H7 (cell line): ENCODE data around the gene DEFB118. TPM values are rescaled to one million over a fixed set of nuclear protein-coding genes. Genes with fewer than 3 reads are reported as not detected.
"Not testable (repeated sequence)": the region's sequence is repeated elsewhere in the genome, so short reads cannot be mapped to it uniquely, and the experiment has no call there.

Source experiments
- DNase-seq: peaks from one replicate; pipeline ENCODE4 v3.0.0; 2012
- H3K27me3 ChIP-seq: 2 replicates; pipeline ENCODE4 v1.6.0; 2011; ENCODE audit warnings: mild to moderate bottlenecking, low read length; ENCODE audit not compliant: control insufficient read depth, insufficient read depth
- H3K36me3 ChIP-seq: replicated peaks from 2 replicates; pipeline ENCODE4 v1.5.1; 2011; ENCODE audit warnings: low read length; ENCODE audit not compliant: control insufficient read depth, insufficient read depth
- H3K4me3 ChIP-seq: 2 replicates; pipeline ENCODE4 v1.5.1; 2011; ENCODE audit warnings: low read depth, mild to moderate bottlenecking, control low read depth, low read length, moderate library complexity; ENCODE audit not compliant: insufficient read depth
- total RNA-seq: library from RNA; depleted of rRNA; stranded (reverse); fragments of >200 nt; shearing (Covaris generic); gene quantifications from 2 replicates; pipeline ENCODE4 v1.2.3, GENCODE V29; 2014; rRNA removed

The DEFB118 gene, protein sequence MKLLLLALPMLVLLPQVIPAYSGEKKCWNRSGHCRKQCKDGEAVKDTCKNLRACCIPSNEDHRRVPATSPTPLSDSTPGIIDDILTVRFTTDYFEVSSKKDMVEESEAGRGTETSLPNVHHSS
- not detected in 2 replicates for total RNA-seq

DNA sequence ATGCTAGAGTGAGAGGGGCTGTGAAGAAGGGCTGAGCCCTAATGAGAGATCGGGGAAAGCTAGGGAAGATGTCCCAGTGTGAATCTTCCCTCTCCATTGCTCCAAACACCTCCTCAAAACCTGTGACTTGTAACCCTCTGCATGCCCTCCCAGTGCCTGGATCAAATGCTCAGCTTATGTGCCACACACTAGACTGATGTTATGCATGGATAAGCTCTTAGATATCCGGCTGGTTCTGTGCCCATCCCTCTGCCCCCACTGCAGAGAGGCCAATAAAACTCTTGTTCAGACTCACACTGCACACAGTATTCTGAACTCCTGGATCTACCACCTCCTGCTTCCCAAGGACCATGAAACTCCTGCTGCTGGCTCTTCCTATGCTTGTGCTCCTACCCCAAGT, at the start of gene DEFB118:
TSS of gene DEFB118 (plus strand) at position 301 of the 400 bp plus-strand sequence. CDS start at position 351, 50 bp downstream.
- DNase-seq: no peak
- Histone ChIP-seq H3K27me3 (no peaks in the 10 kb centered on the region), H3K4me3 (no peak within 1 kb of the TSS), H3K36me3 (no peaks in the 10 kb centered on the region)

DNA sequence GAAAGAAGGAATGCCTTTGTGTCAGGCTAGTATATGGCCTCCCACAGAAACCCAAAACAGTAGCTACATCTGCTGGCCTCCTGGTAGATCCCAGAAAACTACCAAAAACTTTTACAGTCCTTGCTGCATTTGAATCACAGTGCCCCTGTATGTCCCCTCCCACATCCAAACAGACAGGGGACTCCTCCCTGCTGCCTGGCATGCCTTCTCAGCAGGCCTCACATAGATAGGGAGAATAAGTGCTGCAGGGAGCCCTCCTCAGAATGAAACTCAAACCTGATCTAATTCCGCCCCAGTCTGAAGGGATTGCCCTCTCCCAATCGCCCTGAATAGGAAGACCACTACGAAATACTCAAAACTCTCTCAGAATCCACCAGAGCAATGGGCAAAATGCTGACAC, 45.9 kb upstream of the DEFB118 start:
- DNase-seq: no peak

DNA sequence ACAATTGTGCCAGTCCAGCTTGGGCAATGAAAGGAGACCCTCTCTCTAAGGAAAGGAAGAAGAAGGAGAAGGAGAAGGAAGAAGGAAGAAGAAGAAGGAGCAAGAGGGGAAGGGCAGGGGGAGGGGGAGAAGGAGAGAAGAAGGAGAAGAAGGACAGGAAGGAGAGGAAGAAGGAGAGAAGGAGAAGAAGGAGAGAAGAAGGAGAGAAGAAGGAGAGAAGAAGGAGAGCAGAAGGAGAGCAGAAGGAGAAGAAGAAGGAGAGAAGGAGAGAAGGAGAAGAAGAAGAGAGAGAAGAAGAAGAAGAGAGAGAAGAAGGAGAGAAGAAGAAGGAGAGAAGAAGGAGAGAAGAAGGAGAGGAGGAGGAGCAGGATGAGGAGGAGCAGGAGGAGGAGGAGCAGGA, 37.5 kb upstream of the DEFB118 start:
- no peak for DNase-seq
- Histone ChIP-seq H3K4me3 (no peak overlapping the region), H3K27me3 (no peaks in the 10 kb centered on the region), H3K36me3 (no peaks in the 10 kb centered on the region)

More for the DNA sequence above, 45.9 kb upstream of the DEFB118 start:
- H3K27me3 ChIP-seq: no peaks in the 10 kb centered on the region
- H3K4me3 ChIP-seq: no peak overlapping the region
- no peaks in the 10 kb centered on the region for H3K36me3 ChIP-seq

DNA sequence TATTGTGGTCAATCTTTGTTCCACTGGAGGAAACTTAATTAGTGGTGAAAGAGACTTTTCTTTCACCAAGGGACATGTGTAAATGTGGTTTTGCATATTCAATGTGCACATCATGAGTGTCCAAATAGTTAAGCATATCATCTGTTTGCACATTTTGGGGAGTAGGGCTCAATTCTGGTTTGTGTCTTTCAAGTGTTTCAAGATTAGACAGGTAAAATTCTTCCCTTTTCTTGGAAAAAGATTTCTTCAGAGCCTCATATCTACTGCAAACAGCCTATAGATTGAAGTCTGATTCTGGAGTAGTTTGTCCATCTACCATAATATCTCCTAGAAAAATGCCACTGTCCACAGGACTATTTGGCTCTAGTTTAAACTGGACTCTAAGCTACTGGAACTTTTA, 26.9 kb upstream of the DEFB118 start:
- H3K4me3 ChIP-seq: no peak overlapping the region
- no peaks in the 10 kb centered on the region for H3K36me3 ChIP-seq
- no peaks in the 10 kb centered on the region for H3K27me3 ChIP-seq
- no peak for DNase-seq

DNA sequence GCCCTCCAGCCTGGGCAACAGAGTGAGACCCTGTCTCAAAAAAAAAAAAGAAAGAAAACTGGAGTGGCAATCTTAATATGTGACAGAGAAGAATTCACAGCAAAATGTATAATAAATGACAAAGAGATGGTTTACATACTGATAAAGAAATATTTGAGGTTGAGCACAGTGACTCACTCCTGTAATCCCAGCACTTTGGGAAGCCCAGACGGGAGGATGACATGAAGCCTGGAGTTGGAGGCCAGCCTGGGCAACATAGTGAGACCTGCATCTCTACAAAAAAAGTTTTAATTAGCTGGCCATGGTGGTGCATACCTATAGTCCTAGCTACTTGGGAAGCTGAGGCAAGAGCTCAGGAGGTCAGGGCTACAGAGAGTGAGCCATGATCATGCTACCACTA, 12.4 kb upstream of the DEFB118 start:
- Histone ChIP-seq H3K27me3 (no peaks in the 10 kb centered on the region), H3K36me3 (no peaks in the 10 kb centered on the region), H3K4me3 (no peak overlapping the region)
- DNase-seq: no peak

DNA sequence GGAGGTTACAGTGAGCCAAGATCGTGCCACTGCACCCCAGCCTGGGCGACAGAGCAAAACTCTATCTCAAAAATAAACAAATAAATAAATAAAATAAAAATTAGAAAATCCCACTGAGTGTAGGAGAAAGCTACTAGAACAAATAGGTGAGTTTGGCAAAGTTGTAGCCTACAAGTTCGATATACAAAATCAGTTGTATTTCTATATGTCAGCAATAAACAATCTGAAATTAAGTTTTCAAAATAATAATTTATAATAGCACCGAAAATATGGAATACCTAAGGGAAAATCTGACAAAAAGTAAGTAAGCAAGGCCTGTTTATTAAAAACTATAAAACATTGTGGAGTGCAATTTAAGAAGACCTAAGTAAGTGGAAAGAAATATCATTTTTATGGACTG, 5.1 kb upstream of the DEFB118 start:
- no peak for DNase-seq
- H3K36me3 ChIP-seq: no peaks in the 10 kb centered on the region
- H3K27me3 ChIP-seq: no peaks in the 10 kb centered on the region
- no peak overlapping the region for H3K4me3 ChIP-seq

DNA sequence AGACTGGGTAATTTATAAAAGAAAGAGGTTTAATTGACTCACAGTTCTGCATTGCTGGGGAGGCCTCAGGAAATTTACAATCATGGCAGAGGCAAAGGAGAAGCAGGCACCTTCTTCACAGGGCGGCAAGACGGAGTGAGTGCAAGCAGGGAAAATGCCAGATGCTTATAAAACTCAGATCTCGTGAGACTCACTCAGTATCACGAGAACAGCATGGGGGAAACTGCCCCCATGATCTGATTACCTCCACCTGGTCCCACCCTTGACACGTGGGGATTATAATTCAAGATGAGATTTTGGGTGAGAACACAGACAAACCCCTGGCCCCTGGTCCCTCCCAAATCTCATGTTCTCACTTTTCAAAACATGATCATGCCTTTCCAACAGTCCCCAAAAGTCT, 4.1 kb upstream of the DEFB118 start:
- H3K4me3 ChIP-seq, DNase-seq, H3K27me3 ChIP-seq, H3K36me3 ChIP-seq: not testable (repeated sequence)

DNA sequence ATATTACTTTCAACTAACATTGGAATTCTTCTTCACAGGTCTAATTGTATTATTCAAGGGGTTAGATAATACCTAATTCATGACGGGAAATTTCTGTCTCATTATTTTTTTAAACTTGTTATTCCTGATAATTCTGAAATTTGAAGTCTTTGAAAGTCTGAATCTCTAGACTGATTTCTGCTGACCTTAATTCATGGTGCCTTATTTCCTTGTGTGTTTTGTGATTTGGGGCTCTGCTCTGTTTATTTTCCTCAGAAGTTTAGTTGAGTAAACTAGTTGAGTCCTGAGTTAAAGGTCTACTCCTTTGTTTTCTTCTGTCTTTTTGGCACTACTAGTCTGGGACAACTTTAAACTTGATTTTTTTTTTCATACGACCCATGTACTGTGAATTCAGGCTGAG, 5.9 kb downstream of the DEFB118 start:
- DNase-seq: no peak
- Histone ChIP-seq H3K27me3 (no peaks in the 10 kb centered on the region), H3K36me3 (no peaks in the 10 kb centered on the region), H3K4me3 (no peak overlapping the region)

DNA sequence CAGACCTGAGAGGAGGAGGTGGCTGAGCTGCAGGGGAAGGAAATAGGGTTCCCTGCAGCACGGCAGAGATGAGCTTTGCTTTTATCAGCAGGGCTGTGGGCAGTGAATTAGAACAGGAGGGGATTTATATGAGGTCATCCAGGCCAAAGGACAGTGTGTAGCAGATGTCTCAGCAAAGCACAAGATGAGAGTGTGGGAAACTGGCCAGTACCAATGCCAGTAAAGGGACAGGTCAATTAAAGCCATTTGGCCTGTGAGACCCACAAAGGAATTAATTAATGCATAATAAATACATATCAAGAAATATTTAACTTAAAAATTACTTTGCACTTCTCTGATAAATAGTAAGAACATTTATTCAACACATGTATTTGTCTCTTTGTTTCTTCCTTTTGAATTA, 22.1 kb downstream of the DEFB118 start, which contains the start of gene DEFB119:
TSS of gene DEFB119 (minus strand) at position 101 of the 400 bp plus-strand sequence. CDS start 107 bp downstream, outside the sequence.
- Histone ChIP-seq H3K4me3 (no peak within 1 kb of the TSS), H3K27me3 (no peaks in the 10 kb centered on the region), H3K36me3 (no peaks in the 10 kb centered on the region)
- no peak for DNase-seq

DNA sequence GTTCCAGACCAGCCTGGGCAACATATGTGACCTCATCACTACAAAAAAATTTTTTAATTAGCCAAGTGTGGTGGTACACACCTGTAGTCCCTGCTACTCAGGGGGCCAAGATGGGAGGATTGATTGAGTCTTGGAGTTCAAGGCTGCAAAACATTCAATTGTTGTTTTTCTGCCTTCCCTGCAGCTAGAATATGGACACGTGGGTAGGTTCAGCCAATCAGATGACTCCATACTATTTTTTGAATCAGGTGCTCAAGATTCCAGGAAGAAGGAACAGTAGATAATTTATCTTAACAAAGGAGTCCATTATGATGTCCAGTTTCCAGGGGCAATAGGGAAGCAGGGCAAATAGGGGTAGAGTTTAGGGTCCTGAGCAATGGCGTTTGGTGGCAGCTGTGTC, 24.4 kb downstream of the DEFB118 start:
- no peak overlapping the region for H3K4me3 ChIP-seq
- no peak for DNase-seq

DNA sequence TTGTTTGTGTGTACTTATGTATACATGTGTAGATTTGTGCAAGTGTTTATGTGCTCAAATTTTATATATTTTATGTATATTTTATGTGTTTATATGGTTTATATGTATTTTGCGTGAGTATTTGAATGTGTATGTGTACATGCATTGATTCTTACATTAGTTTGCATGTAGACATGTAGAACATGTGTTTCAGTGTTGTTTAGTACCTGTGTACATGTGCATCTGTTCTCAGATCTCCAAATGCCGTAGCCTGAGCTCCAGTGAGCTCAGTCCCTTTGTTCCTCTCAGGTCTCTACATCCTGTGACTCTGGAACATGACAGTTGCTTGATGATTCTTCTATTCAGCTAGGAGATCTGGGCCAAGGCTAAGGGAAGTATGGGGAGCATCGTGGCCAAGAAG, 26.5 kb downstream of the DEFB118 start:
- no peak for DNase-seq
- H3K4me3 ChIP-seq: no peak overlapping the region
- no peaks in the 10 kb centered on the region for H3K36me3 ChIP-seq
- H3K27me3 ChIP-seq: no peaks in the 10 kb centered on the region

More for the DNA sequence above, 24.4 kb downstream of the DEFB118 start:
- Histone ChIP-seq H3K36me3 (no peaks in the 10 kb centered on the region), H3K27me3 (no peaks in the 10 kb centered on the region)

DNA sequence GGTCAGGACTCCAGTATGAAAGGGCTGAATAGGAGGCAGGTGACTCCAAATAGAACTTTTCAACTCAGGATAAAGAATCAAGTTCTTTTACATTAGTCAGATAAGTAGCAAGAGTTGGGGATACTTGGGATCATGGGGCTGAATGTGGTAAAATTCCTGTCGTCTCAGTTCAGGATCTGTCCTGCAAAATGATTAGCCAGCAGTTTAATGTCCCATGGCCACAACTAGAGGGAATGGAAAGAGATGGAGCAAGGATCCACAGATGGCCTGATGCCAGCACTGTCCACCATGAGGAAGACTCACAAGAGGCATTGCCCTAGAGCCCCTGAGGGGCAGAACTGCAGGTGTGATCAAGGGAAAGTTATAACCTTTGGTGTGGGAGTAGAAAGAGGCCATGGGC, 35.5 kb downstream of the DEFB118 start:
- H3K27me3 ChIP-seq: no peaks in the 10 kb centered on the region
- no peak overlapping the region for H3K4me3 ChIP-seq
- H3K36me3 ChIP-seq: no peaks in the 10 kb centered on the region
- DNase-seq: no peak

DNA sequence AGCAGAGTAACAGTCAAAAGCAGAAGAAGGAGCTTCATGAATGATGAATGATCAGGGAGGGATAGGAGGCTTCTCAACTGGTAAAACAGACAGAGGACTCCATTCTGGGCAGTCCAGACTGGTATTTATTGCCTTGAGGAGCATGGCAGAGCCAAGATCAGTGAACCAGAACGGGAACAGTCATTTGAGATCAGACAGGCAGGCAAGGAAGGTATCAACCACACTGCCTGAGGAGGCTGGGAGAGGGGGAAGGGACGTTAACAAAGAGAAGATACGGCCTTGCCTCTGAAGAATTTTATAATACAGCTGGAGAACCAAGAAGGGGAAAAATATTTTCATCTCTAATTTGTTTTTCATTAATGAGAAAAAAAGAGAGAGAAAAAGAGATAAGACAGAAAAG, 37.7 kb downstream of the DEFB118 start, which contains the start of gene DEFB121:
TSS of gene DEFB121 (minus strand) at position 101 of the 400 bp plus-strand sequence. CDS start at position 38, 63 bp downstream.
- H3K4me3 ChIP-seq: no peak within 1 kb of the TSS
- H3K27me3 ChIP-seq: no peaks in the 10 kb centered on the region
- no peaks in the 10 kb centered on the region for H3K36me3 ChIP-seq
- DNase-seq: no peak

DNA sequence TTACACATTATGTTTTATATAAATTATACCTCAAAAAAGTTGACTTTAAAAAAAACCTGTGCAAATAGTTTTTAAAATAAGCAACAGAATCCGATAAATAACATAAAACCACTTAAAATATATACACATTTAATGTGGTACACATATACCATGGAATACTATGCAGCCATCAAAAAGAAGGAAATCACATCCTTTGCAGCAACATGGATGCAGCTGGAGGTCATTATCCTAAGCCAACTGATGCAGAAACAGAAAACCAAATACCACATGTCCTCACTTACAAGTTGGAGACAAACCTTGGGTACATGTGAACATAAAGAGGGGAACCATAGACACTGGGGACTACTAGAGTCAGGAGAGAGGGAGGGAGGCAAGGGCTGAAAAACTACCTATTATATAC, 41.6 kb downstream of the DEFB118 start:
- no peak for DNase-seq
- no peaks in the 10 kb centered on the region for H3K36me3 ChIP-seq
- no peaks in the 10 kb centered on the region for H3K27me3 ChIP-seq
- H3K4me3 ChIP-seq: no peak overlapping the region

DNA sequence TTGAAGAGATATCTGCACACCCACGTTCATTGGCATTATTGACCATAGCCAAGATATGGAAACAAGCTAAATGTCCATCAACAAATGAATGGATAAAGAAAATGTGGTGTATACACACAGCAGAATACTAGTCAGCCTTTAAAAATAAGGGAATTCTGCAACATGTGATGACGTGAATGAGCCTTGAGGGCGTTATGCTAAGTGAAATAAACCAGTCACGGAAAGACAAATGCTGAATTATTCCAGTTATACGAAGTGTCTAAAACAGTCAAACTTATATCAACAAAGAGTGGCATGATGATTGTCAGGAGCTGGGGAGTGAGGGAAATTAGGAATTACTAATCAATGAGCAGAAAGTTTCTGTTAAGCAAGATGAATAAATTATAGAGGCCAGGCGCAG, 46.0 kb downstream of the DEFB118 start:
- Histone ChIP-seq H3K27me3 (no peaks in the 10 kb centered on the region), H3K36me3 (no peaks in the 10 kb centered on the region), H3K4me3 (no peak overlapping the region)
- no peak for DNase-seq

DNA sequence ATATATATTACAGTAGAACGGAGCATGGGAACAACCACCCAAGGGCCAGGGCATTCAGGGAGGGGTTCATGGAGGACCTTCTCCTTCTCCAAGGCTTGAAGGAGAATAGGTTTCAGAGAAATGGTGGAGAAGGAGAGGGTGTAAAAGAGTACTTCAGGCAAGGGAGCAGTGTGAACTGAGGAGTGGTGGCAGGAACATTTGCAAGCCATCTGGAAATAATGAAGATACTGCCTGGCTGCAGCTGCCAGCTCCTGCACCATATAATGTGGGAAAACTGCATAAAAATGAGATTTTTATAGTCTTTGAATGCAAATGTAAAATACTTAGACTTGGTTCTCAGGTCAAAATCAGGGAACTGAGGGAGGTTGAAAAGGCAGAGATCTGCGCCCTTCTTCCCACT, 47.3 kb downstream of the DEFB118 start:
- no peak for DNase-seq
- Histone ChIP-seq H3K27me3 (no peaks in the 10 kb centered on the region), H3K36me3 (no peaks in the 10 kb centered on the region), H3K4me3 (no peak overlapping the region)
